HepG2 (cell line): Measurements from ENCODE around the gene MVK.

ENCODE experiments used
- BRCA1 ChIP-seq: sonication (generic); formaldehyde crosslinking; IDR thresholded peaks from 2 replicates; pipeline ENCODE4 v1.4.0; 2020; ENCODE audit warnings: missing genetic modification reagents
- EP300 ChIP-seq, 3 experiments: sonication (generic) in 1 of 3; formaldehyde crosslinking in 1 of 3; IDR thresholded peaks; 2 replicates each; pipeline versions ENCODE4 v1.5.1 to v1.6.1; 2011 to 2020; ENCODE audit warnings: low read depth in 2 of 3, low read length in 2 of 3, borderline replicate concordance in 1 of 3, improper control_type of control experiment in 1 of 3, mild to moderate bottlenecking in 1 of 3, missing genetic modification reagents in 1 of 3, moderate library complexity in 1 of 3
- MAFK ChIP-seq, 2 experiments: IDR thresholded peaks in 1 of 2; conservative IDR thresholded peaks in 1 of 2; 2 replicates each; pipeline ENCODE4 v1.6.1; 2011; ENCODE audit warnings: improper control_type of control experiment in 2 of 2, low read length in 2 of 2
- REST ChIP-seq, 2 experiments: IDR thresholded peaks; 2 replicates each; pipeline ENCODE4 v1.6.1; 2011 to 2012; ENCODE audit warnings: low read length in 2 of 2, borderline replicate concordance in 1 of 2, low read depth in 1 of 2, mild to moderate bottlenecking in 1 of 2, moderate library complexity in 1 of 2
- ZNF674 ChIP-seq: sonication (generic); formaldehyde crosslinking; IDR thresholded peaks from 2 replicates; pipeline ENCODE4 v1.5.0; 2020; ENCODE audit warnings: low read depth, mild to moderate bottlenecking, missing genetic modification reagents

- TF ChIP-seq BRCA1 (CRISPR knock-in tag) (no peak), MAFK (conservative IDR thresholded peaks at IDR 0.05 in 1 of 2, IDR thresholded peaks at IDR 0.05 in 1 of 2; ENCODE audit: low read length in 2 of 2) (no peak), ZNF674 (no peak), EP300 (IDR thresholded peaks at IDR 0.05; ENCODE audit: low read depth in 2 of 2, low read length in 2 of 2) (no peak), EP300 (CRISPR knock-in tag; IDR thresholded peaks at IDR 0.05; ENCODE audit: borderline replicate concordance) (no peak), REST (IDR thresholded peaks at IDR 0.05; ENCODE audit: borderline replicate concordance in 1 of 2, low read depth in 1 of 2, low read length in 2 of 2) (no peak)
Measured at GRCh38 chr12:109571773-109572505, 1.7 kb upstream of the MVK start.
